NCI-H526 treated with DMSO at 0.1 percent for 48 hours (cell line): ENCODE measurements around the gene ANKRD53.

Experiments
- DNase-seq: peaks from one replicate; lab custom pipeline; 2025; lab: John Stamatoyannopoulos, UW

Gene ANKRD53

DNA sequence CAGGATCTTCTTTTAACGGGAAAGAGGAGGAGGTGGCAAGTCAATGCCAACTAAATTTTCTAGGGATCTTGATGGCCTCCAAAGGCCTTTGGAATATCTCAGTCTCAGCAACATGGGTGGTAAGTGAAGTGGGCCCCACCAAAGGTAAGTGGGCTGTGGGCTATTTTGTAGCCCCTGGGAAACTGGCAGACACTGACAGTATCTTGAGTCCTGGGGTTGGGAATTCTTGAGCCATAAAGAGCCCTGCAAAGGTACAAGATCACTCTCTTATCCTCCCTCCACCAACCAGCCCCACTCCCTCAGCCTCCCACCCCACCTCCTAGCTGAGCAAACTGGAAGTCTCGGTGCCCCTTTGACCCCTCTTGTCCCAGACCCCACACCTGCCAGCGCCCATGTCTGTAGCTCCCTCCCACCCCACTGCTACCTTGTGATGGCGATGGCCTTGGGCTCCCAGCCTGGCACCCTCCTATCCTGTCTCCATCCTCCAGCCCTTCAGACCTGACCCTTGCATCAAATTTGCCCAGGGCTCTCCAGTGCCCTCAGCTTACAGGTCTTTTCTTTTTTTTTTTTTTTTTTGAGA is 34.2 kb upstream of the ANKRD53 start:
- DNase-seq, result no peak

GRCh38 chr2:70946832-70947442 is 31.5 kb upstream of the ANKRD53 start:
- peak; percentile 17 for DNase-seq

GRCh38 chr2:70947556-70948184 is 30.8 kb upstream of the ANKRD53 start:
- no peak for DNase-seq

DNA sequence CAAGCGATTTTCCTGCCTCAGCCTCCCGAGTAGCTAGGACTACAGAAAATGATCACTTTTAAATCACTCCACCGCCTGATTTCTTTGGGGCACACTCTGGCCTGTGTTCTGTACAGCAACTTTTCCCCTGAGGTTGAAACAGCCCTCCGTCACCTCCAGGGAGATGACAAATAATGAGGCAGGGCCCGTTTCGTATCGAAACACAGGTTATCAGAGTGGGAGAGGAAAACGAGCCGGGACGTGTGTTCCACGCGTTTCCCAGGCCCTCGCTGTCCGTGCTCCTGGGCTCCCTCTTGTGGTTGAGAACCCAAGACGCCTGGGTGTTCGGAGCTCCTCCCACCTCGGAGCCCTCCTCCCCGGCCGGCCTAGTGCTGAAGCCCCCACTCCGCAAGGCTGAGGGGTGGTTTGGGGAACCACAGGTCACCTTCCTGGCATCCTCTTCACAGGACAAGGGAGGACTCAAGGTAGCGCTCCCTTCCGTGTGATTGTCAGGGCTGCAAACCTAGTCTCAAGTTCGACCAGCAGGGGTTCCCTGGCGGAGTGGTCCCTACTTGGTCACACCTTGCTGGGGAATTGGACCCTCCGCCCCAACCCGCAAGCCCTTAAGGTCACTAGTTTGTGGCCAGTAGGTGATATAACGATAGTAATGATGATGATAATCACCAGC is 30.0 kb upstream of the ANKRD53 start:
- DNase-seq, result peak; percentile 9

GRCh38 chr2:70949086-70949485 is 29.3 kb upstream of the ANKRD53 start:
- no peak for DNase-seq

DNA sequence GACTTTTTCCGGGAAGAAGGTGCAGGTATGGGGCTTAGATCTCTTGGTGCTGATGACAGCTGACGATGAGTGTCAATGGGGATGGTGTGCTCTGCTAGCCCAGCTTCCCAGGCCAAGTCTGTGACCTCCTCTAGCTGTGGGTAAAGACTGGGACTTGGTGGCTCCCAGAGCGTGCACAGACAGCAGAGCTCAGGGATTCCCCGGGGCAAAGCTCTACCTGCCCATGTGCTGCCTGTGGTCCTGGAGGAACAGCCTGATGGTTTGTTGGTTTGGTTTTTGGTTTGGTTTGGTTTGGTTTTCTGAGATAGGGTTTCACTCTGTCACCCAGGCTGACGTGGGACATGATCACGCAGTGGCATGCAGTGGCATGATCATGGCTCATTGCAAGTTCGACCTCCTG is 23.5 kb upstream of the ANKRD53 start:
- DNase-seq, result no peak

GRCh38 chr2:70956141-70956540 is 22.3 kb upstream of the ANKRD53 start:
- no peak for DNase-seq

- DNase-seq, result no peak
Measured at GRCh38 chr2:70957798-70958197, 20.6 kb upstream of the ANKRD53 start.

GRCh38 chr2:70958759-70959158 is 19.7 kb upstream of the ANKRD53 start:
- DNase-seq, result no peak

DNA sequence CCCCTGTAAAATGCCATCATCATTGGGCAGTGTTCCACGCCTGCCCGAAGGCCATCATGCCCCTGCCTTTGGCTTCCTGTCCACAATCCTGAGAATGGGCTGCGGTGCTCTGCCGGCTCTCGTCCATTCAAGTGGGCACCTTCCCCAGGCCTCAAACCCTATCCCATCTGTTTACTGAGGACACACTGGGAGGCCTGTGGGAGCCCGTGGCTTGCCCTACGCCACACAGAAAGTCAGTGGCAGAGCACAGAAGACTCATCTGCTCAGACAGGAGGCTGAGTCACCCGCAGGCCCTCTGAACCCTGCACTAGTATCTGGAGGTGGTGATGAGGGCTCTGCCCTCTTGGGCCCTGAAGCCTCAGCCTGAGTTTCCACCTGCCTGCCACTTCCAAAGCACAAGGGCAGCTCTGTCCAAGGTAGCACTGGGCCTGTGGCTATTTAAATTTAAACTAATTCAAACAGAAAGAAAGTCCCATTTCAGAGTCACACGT is 19.1 kb upstream of the ANKRD53 start:
- no peak for DNase-seq

- no peak for DNase-seq
Measured at GRCh38 chr2:70959851-70960832, 18.3 kb upstream of the ANKRD53 start.

DNA sequence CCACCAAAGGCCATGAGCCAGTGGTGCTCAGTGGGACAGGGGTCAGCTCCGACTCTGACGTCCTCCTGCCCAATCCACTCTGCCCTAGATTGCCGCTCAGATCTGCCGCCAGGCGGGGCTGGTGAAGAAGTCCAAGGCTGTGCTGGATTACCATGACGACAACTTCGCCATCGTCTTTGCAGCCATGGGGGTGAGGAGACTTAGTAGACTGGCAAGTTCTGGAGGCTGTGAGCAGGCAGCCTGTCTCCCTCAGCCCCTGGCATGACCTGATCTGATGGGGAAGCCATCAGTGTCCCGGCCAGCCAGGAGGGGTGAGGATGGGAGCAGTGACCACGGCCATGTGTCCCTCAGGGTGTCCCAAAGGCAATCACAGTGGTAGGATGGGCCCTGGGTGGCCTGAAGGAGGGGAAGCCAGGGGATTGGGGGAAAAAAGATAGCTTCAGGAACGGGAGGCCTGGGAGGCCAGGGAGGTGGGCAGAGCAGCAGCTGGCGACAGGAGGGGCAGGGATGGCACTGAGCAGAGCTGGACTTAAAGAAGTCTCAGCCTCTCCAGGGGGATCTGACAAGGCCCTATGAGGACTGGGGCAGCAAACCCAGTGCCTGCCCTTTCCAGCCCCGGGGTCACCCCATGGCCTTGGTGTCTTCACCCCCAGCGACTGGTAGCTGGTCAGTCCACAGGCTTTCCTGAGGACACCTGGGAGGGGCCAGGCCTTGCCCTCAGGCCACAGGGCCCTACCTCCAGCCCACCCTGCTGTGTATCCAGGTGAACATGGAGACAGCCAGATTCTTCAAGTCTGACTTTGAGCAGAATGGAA is 17.4 kb upstream of the ANKRD53 start:
- DNase-seq, result no peak

GRCh38 chr2:70961648-70961994 is 16.8 kb upstream of the ANKRD53 start:
- DNase-seq, result no peak

DNA sequence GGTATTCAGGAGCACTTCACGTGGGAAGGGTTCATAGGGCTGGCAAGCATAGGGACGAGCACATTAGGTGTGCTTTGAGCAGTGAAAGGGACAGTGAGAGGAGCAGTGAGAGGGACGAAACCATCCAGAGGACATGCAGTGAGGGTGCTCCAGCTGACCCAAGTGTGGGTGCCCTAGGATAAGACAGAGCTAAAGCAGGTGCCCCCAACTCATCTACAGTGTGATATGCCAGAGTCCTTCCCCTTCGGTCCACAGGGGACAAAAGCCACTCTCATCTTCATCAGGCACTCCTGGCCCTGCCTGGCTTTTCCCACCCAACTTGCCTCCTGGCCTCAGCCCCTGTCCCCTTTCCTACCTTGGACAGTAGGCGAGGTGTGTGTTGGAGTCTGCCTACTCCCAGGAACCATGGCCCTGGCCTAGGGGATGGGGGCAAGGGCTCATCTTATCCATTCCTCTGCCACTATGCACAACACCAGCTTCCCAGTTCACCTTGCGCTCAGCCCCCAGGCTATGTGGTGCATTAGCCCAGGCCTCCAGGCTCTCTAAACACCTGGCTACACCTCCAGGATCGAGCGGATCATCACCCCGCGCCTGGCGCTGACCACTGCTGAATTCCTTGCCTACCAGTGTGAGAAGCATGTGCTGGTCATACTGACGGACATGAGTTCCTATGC is 16.1 kb upstream of the ANKRD53 start:
- DNase-seq, result no peak

DNA sequence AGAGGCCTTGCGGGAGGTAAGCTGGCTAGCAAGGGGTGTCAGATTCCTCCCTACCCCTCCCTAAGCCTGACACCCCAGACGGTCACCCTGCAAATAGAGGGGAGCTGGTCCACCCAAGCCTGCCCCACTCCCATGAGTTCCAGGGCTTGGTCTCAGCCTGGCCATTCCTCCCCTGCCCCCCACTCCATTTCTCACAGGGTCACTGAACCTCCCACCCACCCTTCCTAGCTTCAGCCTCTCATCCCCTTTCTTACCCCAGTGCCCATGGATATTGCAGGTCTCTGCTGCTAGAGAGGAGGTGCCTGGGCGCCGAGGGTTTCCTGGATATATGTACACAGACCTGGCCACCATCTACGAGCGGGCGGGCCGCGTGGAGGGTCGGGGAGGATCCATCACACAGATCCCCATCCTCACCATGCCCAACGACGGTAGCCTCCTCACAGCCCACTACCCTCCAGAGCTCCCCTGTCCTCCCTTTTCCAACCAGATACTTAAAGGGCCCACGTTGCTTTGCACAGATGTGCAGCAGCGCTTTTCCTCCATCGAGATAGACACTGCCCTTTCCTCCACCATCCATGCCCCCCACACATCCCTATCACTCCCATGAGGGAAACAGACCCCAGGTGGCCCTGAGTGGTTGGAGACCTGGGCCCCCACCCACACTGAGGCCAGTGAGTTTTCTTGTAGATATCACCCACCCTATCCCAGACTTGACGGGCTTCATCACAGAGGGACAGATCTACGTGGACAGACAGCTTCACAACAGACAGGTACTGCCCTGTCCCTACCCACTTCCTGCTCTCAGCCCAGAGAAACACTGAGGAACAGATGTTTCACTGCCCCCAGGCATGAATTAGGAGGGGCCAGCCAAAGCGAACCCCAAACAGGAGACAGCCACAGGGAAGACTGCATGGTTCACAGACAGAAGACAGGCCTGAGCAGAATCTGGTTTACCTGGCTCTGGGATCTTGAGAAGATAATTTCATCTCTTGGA is 15.2 kb upstream of the ANKRD53 start:
- DNase-seq, result no peak

DNA sequence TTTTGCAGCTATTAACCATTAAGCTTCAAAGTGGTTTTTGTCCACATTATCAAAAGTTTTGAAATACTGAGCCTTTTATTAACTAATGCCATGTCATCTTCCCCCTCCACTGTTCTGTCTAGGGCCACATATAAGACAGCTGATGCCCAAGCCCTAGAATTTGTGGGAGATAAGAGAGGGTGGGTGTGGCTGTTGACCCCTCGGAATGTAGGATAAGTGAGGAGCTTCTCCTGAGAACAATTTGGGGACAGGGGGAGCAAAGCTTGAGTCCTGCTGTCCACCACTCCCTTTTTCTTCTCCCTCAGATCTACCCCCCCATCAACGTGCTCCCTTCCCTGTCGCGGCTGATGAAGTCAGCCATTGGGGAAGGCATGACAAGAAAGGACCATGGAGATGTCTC is 14.3 kb upstream of the ANKRD53 start:
- no peak for DNase-seq

- DNase-seq, result no peak
Measured at GRCh38 chr2:70964596-70965386, 13.6 kb upstream of the ANKRD53 start.

DNA sequence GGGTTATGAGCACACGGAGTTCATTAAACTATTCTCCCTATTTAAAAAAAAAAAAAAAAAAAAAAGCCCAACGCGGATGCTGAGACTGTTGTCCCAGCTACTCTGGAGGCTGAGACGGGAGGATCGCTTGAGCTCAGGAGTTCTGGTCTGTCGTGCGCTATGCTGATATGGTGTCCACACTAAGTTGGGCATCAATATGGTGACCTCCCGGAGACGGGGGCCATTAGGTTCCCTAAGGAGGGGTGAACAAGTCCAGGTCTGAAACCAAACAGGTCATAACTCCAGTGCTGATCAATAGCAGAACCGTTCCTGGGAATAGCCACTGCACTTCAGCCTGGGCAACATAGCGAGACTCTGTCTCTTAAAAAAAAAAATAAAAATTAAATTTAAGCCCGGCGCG is 12.9 kb upstream of the ANKRD53 start:
- DNase-seq, result no peak
